GM18498 (cell line): ENCODE results near the gene TPT1.
"Not testable (repeated sequence)": the region's sequence is repeated elsewhere in the genome, so short reads cannot be mapped to it uniquely, and the experiment has no call there.

Source experiments
- ATAC-seq: cut with Tn5 transposase; IDR thresholded peaks from one replicate; pipeline ENCODE4 v1.9.1; 2021; ENCODE audit warnings: mild to moderate bottlenecking, moderate library complexity; ENCODE audit not compliant: unreplicated experiment

TPT1 gene

DNA sequence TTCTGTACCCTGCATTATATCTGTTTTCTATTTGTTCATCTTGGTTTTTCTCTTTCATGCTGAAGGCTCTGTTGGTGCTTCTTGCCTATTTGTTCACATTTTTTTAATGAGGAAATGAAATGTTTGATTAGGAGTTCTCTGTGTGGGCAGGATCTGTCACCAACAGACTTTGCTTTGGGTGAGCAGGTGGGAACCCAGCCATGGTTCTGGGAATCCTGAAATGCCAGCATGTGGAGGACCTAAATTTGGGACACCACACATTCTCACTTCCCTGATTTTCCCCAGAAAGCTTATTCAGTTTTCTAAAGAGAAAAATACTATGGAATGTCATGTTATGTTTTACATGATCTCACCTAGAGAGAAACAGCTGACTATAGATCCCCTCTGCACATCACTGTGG, 34.0 kb downstream of the TPT1 start:
- no peak for ATAC-seq

DNA sequence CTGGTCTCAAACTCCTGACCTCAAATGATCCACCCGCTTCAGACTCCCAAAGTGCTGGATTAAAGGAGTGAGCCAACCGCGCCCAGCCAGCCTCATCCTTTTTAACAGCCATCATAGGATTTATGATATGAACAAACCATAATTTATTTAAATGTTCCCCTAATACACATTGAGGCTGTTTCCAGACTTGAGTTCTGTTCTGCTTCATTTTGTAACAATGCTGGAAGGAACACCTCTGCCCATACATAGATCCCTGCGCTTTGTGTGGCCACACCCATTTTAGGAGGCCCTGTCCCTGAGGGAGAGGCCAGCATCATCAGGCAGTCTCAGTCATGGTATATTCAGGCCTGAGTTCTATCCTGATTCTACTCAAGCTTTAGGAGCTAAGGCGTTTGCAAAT, 35.9 kb downstream of the TPT1 start:
- ATAC-seq: no peak

GRCh38 chr13:45303866-45304265, 37.1 kb downstream of the TPT1 start:
- ATAC-seq: no peak

GRCh38 chr13:45303026-45303425, 38.0 kb downstream of the TPT1 start:
- ATAC-seq: no peak

DNA sequence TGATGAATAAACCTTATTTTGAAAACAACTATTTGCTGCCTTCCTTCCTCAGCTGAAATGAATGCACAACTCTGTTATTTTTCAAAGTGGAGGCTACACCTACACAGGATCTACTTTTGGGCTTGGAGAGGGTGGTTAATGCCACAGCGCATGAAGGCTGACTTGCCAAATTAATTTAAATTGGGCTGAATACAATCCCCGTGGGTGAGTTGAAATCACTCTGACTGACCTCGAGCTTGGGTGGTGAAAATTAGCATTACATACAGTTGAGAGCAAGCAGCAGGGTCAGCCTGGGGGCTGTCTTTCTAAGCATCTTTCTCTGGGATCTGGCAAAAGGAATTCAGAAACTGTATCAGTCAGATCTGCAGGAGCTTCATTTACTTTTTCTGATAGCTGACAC, 38.5 kb downstream of the TPT1 start:
- ATAC-seq: no peak

DNA sequence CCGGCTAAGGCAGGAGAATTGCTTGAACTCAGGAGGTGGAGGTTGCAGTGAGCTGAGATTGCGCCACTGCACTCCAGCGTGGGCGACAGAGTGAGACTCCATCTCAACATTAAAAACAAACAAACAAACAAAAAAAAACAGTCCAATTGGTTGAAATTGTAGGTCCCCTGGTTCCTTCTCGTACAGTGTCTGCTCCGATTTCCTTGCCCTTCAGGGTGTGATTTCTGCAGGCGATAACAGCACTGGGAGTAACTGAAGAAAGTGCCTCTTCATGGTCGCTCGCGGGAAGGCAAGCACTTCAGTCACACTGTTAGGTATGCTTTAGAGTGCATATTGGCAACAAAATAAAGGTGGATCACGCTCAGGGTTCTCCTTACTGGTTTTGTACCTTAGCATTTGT, 39.7 kb downstream of the TPT1 start:
- ATAC-seq: no peak

- ATAC-seq: no peak
Observed at GRCh38 chr13:45300190-45300985, 40.6 kb downstream of the TPT1 start.

- ATAC-seq: no peak
Observed at GRCh38 chr13:45299194-45299593, 41.8 kb downstream of the TPT1 start.

DNA sequence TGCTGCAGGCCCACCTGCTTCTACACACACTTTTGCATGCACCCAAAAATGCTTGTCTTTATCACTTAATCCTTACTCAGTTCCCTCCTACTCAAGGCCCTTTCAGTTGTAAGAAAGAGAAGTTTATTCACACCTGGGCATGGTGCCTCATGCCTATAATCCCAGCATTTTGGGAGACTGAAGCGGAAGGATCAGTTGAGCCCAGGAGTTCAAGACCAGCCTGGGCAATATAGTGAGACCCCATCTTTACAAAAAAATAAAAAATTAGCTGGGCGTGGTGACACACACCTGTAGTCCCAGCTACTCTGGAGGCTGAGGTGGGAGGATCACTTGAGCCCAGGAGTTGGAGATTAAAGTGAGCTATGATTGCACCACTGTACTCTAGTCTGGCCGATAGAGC, 42.4 kb downstream of the TPT1 start:
- ATAC-seq: not testable (repeated sequence)

GRCh38 chr13:45298206-45298505, 42.8 kb downstream of the TPT1 start:
- no peak for ATAC-seq

DNA sequence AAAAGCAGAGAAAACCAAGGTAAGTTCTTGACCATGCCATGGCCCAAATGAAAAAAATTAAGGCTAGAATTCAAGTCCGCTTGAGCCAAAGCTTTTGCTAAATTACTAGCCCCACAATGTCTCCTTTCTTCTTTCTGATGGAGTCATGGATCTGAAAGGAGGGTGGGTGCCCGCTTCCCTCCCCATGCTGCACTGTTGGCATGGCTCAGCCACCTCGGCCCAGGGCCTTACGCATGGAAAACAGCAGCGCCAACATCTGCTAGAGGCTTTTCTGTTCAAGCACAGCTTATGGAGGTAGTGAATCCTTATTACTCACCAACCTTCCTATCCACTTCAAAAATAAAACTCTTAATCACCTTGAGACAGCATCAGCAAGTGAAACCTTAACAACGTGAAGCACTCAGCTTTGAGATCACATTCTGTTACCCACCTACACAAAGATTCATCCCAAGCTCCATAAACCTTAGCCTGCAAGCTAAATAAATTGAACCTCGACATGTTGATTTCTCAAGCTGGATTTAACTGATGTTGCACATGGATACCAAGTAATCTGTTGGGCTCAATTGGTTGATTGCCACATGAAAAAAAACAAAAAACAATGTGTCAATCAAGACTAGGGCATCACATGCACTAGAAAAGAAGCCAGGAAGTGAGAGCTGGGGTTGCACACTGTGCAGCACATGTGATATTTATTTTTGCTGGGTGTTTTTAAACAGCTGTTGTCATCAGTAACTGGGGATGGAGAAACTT, 43.4 kb downstream of the TPT1 start:
- ATAC-seq: no peak

DNA sequence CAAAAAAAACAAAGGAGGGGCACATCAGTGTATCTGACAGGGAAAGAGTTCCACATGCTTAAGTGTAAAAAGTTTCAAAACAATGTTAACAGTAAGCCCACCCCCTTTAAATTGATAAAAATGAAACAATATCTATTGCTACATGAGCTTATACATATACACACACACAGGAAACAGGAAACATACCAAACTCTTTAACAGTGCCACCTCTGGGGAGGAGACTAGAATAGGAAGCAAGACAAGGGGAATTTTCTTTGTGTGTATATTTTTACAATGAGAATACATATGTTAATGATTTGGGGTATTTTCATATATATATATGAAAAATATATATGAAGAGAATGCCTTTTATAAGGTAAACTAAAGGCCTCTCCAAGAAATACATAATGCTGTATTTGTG, 44.7 kb downstream of the TPT1 start:
- no peak for ATAC-seq

- no peak for ATAC-seq
Observed at GRCh38 chr13:45295536-45295935, 45.4 kb downstream of the TPT1 start.

DNA sequence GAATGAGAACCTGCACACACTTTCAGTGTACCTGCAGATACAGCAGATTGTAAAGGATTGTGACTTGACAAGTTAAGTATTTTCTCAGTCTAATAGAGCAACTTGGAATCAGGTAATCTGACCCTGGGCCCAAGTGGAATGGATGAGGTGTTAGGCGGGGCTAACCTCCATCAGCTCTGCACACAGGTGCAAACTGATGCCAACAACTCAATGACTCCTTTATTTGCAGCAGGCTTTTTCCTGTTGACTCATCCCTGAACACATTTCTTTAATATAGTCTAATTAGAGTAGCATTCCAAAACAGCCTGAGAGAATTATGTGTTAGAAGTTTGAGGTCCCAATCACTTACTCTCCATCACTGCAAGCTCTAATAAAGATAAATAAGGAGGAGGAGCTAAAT, 48.8 kb downstream of the TPT1 start:
- ATAC-seq: no peak

DNA sequence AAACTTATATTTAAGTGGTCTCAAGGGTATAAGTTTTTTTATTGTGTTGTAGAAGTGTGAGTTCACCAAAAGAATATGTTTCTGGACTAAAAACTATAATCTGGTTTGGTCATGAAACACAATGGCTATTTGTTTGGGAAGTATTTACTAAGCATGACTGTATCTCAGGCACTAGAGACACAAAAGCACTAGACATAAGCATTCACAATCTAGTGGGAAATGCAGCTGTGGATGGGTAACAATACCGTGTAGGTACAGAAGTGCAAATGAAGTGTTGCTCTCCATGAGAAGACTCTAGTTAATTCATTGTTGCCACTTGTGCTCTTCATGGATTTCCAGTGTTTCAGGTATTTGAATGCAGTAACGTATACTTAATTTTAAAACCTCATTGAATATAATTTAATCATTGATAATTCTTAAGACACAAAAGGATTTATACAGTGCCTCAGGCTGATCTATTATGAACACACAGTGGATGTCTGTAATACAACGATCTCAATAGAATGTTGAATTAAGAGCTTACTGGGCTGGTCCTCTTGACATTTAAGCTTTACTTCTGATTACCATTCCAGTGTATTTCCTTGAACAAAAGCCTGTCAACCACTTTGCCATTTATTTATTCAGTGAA, 50.9 kb downstream of the TPT1 start:
- ATAC-seq: no peak
